ENCODE measurements around the gene OR56A1.

The OR56A1 gene

DNA sequence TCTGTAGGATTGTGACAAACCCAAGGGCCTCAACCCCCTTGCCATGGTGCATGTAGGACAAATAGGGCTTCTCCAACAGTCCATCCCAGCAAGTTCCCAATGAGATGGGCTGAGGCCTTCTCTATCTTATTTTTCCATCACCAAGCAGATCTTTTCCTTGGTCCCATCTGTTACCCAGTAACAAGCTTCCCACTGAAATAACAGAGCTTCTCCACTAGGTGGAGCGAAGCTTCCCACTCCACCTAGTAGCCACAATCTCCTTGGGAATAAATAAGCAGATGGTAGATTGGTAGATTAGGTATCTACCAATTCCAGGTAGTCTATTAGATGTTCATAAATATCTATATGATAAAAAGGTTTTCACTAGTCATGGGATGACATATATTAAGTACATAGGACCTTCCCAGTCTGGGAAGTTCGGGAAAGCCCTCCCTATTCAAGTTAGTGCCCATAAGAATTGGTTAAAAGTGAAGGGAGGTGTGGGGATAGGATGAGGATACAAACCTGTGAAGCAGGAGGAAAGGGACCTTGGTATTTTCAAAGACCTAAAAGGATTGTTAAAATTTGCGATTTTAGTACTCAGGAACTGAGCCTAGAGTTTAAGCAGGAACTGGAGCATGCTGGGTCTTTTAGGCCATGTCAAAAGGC, 37.8 kb downstream of the OR56A1 start:
- peak; percentile 43 for DNase-seq (ENCODE audit: low spot score)
- in situ Hi-C loops (cut with MboI; ENCODE audit: low pct_unique_long_range_greater_than_20kb, low sequenced_read_pairs, unreplicated experiment) = no loop called here
- peak; percentile 60 for TF ChIP-seq CTCF (IDR thresholded peaks at IDR 0.05; ENCODE audit: extremely low read depth, insufficient read depth, missing control alignments)

GRCh38 chr11:5992150-5992549, 38.4 kb downstream of the OR56A1 start:
- TF ChIP-seq CTCF (IDR thresholded peaks at IDR 0.05; ENCODE audit: extremely low read depth, insufficient read depth, missing control alignments) = no peak
- in situ Hi-C loops (cut with MboI; ENCODE audit: low pct_unique_long_range_greater_than_20kb, low sequenced_read_pairs, unreplicated experiment) = no loop called here
- DNase-seq (ENCODE audit: low spot score) = no peak

GRCh38 chr11:5989203-5989602, 41.4 kb downstream of the OR56A1 start:
- in situ Hi-C loops (cut with MboI; ENCODE audit: low pct_unique_long_range_greater_than_20kb, low sequenced_read_pairs, unreplicated experiment) = no loop called here

GRCh38 chr11:5986885-5987284, 43.7 kb downstream of the OR56A1 start, which contains the start of gene OR52L1:
TSS of gene OR52L1 (minus strand) at chr11:5986985. CDS start at chr11:5986930, 55 bp downstream.
- in situ Hi-C loops (cut with MboI; ENCODE audit: low pct_unique_long_range_greater_than_20kb, low sequenced_read_pairs, unreplicated experiment) = no loop called here
- TF ChIP-seq CTCF (IDR thresholded peaks at IDR 0.05; ENCODE audit: extremely low read depth, insufficient read depth, missing control alignments) = no peak
- DNase-seq (ENCODE audit: low spot score) = no peak

More at GRCh38 chr11:5989203-5989602, 41.4 kb downstream of the OR56A1 start:
- no peak for DNase-seq (ENCODE audit: low spot score)
- peak; percentile 1 for TF ChIP-seq CTCF (IDR thresholded peaks at IDR 0.05; ENCODE audit: extremely low read depth, insufficient read depth, missing control alignments)

DNA sequence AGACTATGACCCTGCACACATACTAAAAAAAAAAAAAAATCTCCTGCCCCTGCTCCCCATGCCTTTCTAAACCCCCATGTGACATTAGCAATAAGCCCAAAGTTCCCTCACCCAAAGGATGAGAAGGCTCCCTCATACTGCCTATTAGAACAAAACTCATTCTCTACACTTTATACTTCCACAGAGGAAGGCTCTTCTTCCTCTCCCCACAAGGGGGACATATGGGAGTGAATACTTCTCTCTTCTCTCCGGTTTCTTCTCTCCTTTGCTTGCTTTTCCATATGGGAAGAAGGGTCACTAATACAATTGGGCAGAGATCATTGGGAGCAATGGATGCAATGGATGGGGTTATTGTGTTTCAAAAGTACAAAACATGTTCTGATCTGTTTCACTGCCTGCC, 47.1 kb downstream of the OR56A1 start:
- in situ Hi-C loops (cut with MboI; ENCODE audit: low pct_unique_long_range_greater_than_20kb, low sequenced_read_pairs, unreplicated experiment) = no loop called here
- DNase-seq (ENCODE audit: low spot score) = no peak
- TF ChIP-seq CTCF (IDR thresholded peaks at IDR 0.05; ENCODE audit: extremely low read depth, insufficient read depth, missing control alignments) = no peak

DNA sequence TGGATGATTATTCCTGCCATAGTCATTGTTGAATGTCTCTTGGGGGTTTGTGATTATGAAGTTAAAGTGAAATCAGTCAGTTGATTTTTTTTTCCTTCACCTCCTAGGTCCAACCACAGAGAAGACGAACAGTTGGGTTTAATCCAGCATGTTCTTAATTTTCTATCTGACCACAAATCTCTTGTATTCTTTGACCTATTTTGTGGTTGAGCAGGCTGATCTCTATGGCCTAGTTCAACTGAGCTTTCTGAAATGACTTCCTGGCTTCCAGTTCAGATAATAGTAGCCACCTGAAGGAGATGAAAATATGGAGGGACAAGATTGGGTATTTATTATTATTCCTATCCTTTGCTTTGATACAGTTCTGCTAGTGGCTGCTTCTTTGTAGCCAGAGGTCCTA, 57.0 kb downstream of the OR56A1 start:
- in situ Hi-C loops (cut with MboI; ENCODE audit: low pct_unique_long_range_greater_than_20kb, low sequenced_read_pairs, unreplicated experiment) = no loop called here
- no peak for TF ChIP-seq CTCF (IDR thresholded peaks at IDR 0.05; ENCODE audit: extremely low read depth, insufficient read depth, missing control alignments)
- no peak for DNase-seq (ENCODE audit: low spot score)

Measured in GM13977 (cell line).